ENCODE measurements around the gene APP. TPM values are rescaled to one million over a fixed set of nuclear protein-coding genes. Genes with fewer than 3 reads are reported as not detected.
"Not testable (repeated sequence)": the region's sequence is repeated elsewhere in the genome, so short reads cannot be mapped to it uniquely, and the experiment has no call there.

APP gene
- polyA plus RNA-seq, 1 experiment, result 964 TPM

GRCh38 chr21:26085127-26085526 is 85.4 kb downstream of the APP start:
- CTCF ChIA-PET, result no interaction called here
- DNase-seq (ENCODE audit: low read depth), result no peak
- POLR2A ChIA-PET, result no interaction called here

GRCh38 chr21:26082549-26082948 is 88.0 kb downstream of the APP start:
- POLR2A ChIA-PET, result no interaction called here
- Histone ChIP-seq H3K27me3 (ENCODE audit: control insufficient read depth, insufficient read depth, low read length) (no peaks in the 10 kb centered on the region), H3K4me3 (ENCODE audit: low read depth, low read length) (no peak overlapping the region), H3K36me3 (ENCODE audit: control insufficient read depth, insufficient read depth, low read length) (no peaks in the 10 kb centered on the region)
- no peak for TF ChIP-seq CTCF (IDR thresholded peaks at IDR 0.05; ENCODE audit: insufficient read depth, low read depth, low read length)
- CTCF ChIA-PET, result interaction anchor here (0.6 kb wide), 1 partner anchor 19 kb away, joined by 6 read pairs; no protein-coding TSS in a partner anchor
- no peak for DNase-seq (ENCODE audit: low read depth)

More at GRCh38 chr21:26085127-26085526, 85.4 kb downstream of the APP start:
- H3K27me3 ChIP-seq (ENCODE audit: control insufficient read depth, insufficient read depth, low read length), result no peaks in the 10 kb centered on the region
- no peak overlapping the region for H3K4me3 ChIP-seq (ENCODE audit: low read depth, low read length)
- no peak for TF ChIP-seq CTCF (IDR thresholded peaks at IDR 0.05; ENCODE audit: insufficient read depth, low read depth, low read length)
- peaks cover 3% of the 10 kb centered on the region; the same call in 1 of the 2 replicates for H3K36me3 ChIP-seq (ENCODE audit: control insufficient read depth, insufficient read depth, low read length)

- POLR2A ChIA-PET; H3K36me3 ChIP-seq (ENCODE audit: control insufficient read depth, insufficient read depth, low read length); CTCF ChIA-PET; DNase-seq (ENCODE audit: low read depth); H3K27me3 ChIP-seq (ENCODE audit: control insufficient read depth, insufficient read depth, low read length); H3K4me3 ChIP-seq (ENCODE audit: low read depth, low read length): not testable (repeated sequence)
Observed at GRCh38 chr21:26081175-26081760, 89.3 kb downstream of the APP start.

- ChIA-PET POLR2A (interaction anchor here (0.6 kb wide), 1 partner anchor 250 kb away, joined by 8 read pairs; no protein-coding TSS in a partner anchor), CTCF (interaction anchor here (1.3 kb wide), 1 partner anchor 90 kb away, joined by 5 read pairs; the partner anchor contains the start of gene APP)
- no peak for DNase-seq (ENCODE audit: low read depth)
- Histone ChIP-seq H3K36me3 (ENCODE audit: control insufficient read depth, insufficient read depth, low read length) (no peaks in the 10 kb centered on the region), H3K27me3 (ENCODE audit: control insufficient read depth, insufficient read depth, low read length) (no peaks in the 10 kb centered on the region), H3K4me3 (ENCODE audit: low read depth, low read length) (no peak overlapping the region)
- TF ChIP-seq CTCF (IDR thresholded peaks at IDR 0.05; ENCODE audit: insufficient read depth, low read depth, low read length), result no peak
Observed at GRCh38 chr21:26080211-26080610, 90.4 kb downstream of the APP start.

GRCh38 chr21:26079366-26079765 is 91.2 kb downstream of the APP start:
- no peaks in the 10 kb centered on the region for H3K27me3 ChIP-seq (ENCODE audit: control insufficient read depth, insufficient read depth, low read length)
- DNase-seq (ENCODE audit: low read depth), result no peak
- H3K4me3 ChIP-seq (ENCODE audit: low read depth, low read length), result no peak overlapping the region
- no peaks in the 10 kb centered on the region for H3K36me3 ChIP-seq (ENCODE audit: control insufficient read depth, insufficient read depth, low read length)
- ChIA-PET CTCF (interaction anchor here (0.9 to 1.9 kb wide), 4 partner anchors 13 to 91 kb away, joined by 3 to 6 read pairs (median 6); partner anchors contain the start of gene APP), POLR2A (no interaction called here)
- TF ChIP-seq CTCF (IDR thresholded peaks at IDR 0.05; ENCODE audit: insufficient read depth, low read depth, low read length), result no peak

- Histone ChIP-seq H3K36me3 (ENCODE audit: control insufficient read depth, insufficient read depth, low read length) (no peaks in the 10 kb centered on the region), H3K27me3 (ENCODE audit: control insufficient read depth, insufficient read depth, low read length) (no peaks in the 10 kb centered on the region), H3K4me3 (ENCODE audit: low read depth, low read length) (no peak overlapping the region)
- POLR2A ChIA-PET, result no interaction called here
- no peak for DNase-seq (ENCODE audit: low read depth)
- TF ChIP-seq CTCF (IDR thresholded peaks at IDR 0.05; ENCODE audit: insufficient read depth, low read depth, low read length), result no peak
- CTCF ChIA-PET, result no interaction called here
Observed at GRCh38 chr21:26077521-26077920, 93.0 kb downstream of the APP start.

Measured in BJ (cell line).